HG02943 (cell line): ENCODE measurements around the gene WNT7B.

Experiments
- ATAC-seq: cut with Tn5 transposase; IDR thresholded peaks from one replicate; pipeline ENCODE4 v1.9.1; 2021; ENCODE audit warnings: mild to moderate bottlenecking, low read depth, moderate library complexity; ENCODE audit not compliant: unreplicated experiment

Gene WNT7B

DNA sequence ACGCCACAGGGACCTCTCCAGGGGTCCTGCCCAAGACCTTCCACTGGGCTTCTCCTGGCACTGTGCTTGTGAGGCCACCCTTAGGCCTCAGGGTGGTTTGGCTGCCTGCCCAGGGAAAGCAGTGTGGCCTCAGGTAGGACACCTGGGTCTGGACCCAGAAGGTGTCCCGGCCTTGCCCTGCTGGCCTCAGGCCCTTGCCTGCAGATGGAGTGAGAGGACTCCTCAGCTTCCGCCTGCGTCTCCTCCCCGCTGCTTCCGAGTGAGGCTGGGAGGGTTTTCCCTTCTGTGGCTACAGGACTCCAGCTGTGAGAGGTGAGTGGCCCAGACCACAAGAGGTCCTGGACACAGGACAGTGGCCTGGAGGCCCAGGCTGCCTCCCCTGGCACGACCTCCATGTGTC lies 60.4 kb downstream of the WNT7B start:
- no peak for ATAC-seq

DNA sequence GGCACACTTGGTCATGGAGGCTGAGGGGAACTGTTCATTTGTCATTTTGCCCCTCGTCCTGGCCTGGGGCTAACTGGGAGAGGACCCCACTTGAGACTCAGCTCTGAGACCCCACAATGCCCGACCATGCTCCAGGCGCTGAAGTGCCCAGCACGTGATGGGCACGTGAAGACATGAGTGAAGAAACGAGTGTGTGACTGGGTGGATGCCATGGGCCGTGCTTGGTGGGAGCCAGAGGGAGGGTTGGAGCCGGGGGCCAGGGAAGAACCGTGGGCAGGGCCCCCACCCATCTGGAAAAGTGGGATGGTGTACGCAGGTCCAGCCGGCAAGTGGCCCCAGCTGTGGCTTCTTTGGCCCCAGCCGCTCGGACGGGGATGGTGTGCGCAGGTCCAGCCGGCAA lies 61.1 kb downstream of the WNT7B start:
- no peak for ATAC-seq

DNA sequence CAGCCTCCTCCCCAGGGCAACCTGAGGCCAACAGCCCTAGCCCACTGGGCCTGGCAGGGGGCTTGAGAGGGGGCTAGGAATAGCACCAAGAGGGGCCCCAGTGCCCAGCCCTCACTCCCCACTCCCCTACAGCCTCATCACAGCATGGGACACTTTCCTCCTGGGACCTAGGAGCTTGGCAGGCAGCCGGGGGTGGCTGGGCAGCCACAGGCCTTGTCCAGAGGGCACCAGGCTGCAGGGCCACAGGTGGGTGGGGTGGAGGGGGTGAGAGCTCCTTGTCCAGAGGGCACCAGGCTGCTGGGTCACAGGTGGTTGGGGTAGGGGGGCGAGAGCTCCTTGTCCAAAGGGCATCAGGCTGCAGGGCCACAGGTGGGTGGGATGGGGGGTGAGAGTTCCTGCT lies 61.8 kb downstream of the WNT7B start:
- no peak for ATAC-seq

DNA sequence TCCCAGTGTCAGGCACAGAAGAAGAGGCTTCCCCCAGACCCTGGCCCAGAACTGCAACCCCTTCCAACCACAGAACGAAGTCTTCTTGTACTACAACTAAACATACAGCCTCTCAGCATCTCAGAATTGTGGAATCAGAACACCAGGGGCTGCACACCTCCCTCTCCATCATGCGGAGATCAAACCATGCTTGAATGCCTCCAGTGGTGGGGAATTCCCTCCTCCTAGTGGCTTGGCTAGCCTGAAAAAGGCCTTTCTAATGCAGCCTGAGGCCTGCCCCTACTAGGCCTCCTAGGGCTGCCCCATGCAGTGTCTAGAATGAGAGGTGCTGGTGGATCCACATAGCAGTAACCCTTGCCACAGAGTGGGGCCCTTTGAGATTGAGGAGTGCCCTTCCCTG lies 62.7 kb downstream of the WNT7B start:
- no peak for ATAC-seq

DNA sequence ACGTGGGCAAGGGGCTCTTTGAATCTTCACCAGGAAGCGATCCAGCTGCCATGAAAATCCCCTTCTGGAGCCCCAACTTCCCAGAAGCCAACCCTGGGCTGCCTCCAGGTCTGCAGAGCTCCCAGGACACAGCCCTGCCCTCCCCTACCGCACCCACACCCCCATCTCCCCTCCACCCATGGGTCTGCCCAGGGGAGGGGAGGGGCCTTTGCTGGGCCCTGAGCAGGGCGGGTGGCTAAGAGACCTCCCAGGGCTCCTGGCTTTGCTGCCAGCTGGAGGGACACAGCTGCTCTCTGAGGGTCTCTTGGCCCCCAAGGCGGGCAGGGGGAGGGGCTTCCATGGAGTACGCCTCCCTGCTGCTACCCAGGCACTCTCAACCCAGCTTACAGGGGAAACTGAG lies 64.1 kb downstream of the WNT7B start:
- ATAC-seq = no peak

DNA sequence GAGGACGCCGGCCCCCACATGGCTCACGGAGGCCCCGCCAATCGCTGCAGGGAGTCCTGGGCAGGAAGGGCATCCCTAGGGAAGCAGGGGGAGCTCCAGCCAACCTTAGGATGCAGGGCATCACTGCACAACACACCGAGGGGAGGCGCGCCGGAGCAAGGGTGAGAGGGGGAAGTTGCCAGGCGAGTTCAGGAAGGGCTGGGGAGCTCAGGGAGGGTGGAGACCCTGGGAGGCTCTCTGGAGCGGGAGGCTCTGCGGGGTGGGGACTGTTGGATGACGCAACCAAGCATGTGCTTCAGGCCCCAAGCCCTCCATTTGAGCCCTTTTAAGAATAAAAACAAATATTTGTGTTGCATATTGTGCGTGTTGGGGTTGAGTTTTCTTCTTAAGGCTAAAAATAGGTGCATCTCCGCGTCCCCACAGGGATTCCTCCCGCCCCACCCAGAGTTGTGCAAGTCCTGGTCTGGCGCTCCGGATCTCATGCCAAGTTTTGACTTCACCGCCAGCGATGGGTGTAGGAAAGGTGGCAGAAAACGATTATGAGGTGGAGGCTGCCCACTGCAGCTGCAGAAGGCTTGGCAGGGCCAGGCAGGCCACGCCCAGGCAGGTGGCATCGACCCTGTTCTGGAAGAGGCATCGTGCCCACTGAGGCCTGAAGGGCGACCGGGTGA lies 65.2 kb downstream of the WNT7B start:
- no peak for ATAC-seq

DNA sequence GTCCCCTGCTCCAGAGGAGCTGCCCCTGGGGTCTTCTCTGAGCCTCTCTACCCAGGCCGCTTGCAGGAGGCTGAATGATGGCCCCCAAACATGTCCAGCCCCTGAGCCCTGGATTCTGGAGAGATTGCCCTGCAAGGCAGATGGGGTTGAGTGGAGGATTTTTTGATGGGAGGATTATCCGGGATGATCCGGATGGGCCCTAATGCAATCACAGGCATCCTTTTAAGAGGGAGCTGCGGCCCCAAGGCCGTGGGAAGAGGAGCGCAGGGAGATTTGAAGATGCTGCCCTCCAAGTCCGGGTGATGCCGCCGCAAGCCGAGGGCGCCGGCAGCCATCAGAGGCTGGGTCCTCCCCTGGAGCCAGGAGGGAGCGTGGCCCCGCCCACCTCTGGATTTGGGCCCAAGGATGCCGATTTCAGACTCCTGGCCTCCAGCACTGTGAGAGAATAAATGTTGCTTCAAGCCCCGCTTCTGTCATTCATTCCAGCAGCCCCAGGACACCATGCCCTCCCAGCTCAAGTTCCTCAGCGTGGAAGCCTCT lies 66.0 kb downstream of the WNT7B start:
- ATAC-seq = no peak

DNA sequence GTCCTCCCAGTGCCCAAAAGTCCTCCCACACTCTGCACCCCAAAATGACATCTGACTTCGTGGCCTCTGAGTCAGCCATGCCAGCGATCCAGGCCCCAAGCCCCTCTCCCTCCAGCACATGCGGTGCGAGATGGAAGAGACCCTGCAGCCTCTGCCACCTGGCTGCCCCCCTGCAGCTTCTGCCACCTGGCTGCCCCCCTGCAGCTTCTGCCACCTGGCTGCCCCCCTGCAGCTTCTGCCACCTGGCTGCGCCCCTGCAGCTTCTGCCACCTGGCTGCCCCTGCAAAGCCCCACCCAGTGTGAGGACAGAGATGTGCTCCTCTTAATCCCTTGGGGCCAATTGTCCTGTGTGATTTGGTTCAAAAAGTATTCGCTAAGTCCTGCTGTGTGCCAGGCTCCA lies 68.0 kb downstream of the WNT7B start:
- no peak for ATAC-seq

DNA sequence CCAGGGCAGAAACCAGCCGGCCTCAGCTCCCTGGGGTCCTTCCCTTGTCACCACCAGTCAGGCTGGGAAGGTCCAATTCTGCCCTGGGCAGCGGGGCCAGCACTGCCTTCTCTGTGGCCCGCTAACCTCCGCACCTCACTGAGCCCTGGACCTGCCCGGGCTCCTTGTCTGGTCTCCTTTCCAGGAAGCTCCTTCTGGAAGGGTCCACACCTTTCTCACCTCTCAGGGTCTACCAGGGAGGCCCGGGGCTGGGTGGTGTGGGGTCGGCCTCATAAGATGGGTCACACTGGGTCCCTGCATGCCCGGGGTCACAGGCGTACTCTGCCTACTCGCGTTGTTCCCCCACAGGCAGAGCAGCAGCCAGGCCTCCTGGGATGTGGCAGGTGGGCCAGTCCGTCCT lies 69.0 kb downstream of the WNT7B start:
- ATAC-seq = no peak

DNA sequence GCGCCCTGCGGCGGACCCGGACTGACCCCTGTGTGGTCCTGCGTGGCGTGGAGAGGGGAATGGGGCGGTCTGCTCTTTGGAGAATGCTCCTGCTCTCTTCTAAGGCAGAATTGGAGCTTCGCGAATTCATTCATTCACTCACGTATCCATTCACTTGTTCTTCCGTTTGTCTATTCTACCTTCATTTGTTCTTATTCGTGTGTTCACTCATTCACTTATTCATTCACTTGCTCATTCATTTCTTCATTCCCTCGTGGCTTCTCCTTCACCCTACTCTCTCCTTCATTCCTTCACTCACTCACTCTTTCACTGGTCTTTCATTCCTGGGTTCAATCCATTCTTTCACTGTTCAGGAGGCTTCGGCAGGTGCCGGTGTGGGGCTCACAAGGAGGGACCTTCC lies 69.6 kb downstream of the WNT7B start:
- no peak for ATAC-seq

DNA sequence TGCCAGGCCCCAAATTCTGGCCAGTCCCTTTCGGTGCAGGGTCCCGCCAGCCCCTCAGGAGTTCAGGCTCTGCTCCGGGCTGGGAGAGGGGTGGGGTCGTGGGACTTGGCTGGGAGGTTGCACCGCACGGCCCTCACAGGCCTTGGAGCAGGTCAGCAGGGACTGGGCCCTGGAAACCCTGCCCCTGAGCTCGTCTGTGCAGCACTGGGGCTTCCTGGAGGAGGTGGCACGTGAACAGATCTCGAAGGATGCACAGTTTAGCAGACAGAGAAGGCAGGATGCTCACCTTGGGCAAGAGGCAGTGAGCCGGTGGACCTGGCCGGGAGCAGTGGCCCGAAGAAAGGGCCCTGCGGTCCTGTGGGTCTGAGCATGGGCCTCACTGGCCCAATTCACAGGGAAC lies 70.0 kb downstream of the WNT7B start:
- ATAC-seq = no peak

DNA sequence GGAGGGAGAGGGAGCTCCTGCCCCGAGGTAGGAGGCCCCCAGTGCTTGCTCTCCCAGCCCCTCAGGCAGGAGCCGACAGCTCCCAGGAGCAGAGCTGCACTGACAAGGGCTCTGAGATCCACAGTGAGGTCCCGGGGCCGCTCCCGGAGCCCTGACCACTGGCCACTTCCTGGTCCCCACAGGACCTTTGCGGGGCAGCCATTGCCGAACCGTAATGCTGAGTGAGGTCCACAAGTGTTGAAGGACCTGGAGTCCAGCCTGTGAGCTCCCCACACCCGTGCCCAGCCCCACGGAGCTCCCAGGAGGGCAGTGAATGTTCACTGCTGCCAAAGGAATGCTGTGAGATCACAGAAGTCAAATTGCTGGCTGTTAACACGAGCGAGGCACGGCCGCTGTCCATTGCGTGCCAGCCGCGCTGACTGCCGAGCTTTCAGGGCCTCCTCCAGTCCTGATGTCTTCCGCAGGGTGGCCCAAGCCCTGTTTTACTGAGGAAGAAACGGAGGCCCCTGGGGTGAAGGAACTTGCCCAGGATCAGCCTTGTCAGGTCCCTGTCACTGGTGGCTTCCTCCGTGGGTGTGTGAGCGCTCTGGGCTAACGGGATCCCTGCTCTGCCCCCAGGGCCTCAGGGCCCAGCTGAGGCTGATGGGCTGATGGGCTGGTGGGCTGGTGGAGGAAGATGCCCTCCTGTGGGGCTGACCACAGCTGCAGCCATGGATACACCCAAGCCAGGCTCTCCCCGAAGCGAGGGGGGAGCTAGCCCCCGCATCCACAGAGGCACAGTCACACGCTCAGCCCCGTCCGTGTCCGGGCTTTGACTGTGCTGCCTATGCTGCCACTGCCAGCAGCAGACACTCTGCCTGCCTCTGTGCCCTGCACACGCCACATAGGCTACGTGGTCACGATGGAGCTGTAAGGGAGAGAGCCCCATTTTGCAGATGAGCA lies 70.8 kb downstream of the WNT7B start:
- no peak for ATAC-seq

DNA sequence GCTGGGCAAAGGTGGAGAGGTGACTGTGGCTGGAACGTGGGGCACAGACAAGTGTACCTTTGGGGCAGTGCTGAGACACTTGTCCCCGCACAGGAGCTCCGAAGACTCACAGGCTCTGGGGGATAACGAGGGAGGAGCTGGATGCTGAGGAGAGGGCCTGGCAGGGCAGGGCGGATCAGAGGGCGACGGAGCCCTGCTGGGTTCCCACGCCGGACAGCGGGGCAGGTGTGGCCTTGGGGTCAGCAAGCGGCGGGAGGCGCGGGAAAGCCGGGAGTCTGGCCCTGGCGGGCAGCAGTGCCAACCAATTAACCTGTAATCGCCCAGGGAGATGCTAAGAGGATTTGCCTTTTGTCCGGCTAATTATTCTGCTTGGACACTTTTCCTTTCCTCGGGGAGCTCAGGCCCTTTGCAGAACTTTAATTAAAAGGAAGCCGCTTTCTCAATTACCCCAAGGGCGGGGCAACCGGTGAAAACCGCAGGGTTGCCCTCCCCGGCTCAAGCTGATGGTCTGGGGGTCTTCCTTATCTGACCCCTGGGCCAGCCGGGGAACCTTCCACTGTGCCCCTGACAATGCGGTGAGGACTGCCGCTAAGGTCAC lies 71.5 kb downstream of the WNT7B start:
- ATAC-seq = no peak

DNA sequence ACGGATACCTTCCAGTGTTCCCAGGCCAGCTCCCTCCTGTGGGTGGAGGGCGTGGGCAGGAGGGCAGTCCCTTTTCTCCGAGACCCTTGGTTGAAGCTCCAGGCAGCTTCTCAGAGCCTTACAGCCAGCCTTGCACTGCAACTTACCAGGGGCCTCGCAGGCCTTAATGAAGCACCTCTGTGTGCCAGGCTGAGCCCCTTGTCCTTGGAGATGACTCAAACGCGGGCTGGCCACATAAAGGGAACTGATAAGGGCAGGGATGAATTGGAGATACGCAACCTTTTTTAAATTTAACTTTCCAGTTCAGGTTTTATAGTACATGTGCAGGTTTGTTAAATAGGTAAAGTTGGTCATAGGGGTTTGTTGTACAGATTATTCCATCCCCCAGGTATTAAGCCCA lies 72.7 kb downstream of the WNT7B start:
- no peak for ATAC-seq

DNA sequence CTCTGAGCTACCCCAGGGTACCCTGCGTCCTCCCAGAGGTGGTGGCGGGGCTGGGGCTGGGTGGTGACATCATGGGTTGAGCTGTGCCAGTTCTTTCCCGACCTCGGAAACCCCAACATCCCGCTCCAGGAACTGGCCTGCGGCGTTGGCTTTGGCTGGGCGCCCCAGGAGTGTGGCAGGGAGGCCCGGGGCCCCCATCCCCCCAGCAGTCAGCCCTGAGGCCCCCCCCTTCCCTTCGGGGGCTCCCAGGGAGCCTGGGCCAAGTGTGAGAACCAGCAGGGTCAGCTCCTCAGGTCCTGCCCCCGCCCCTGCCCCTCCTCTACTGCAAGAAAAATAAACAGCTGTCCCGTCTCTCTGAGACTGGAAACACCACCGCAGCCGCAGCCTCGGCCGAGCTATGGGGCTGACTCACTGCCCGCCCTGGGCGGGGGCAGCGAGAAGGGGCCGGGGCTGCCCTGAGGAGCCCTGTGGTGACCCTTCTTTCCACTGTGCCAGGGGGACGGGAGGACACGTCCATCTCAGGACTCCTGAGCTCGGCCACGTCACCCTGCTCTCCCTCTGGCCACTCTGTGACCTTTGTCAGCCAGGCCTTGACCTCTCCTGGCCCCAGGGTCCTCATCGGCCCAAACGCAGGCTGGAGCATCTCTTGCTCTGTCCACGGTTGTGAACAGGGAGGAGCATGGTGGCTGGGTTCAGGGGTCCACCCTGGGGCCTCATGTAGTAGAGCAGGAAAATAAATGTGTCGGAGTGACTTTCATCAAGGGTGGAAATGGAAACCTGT lies 73.4 kb downstream of the WNT7B start:
- ATAC-seq = no peak

DNA sequence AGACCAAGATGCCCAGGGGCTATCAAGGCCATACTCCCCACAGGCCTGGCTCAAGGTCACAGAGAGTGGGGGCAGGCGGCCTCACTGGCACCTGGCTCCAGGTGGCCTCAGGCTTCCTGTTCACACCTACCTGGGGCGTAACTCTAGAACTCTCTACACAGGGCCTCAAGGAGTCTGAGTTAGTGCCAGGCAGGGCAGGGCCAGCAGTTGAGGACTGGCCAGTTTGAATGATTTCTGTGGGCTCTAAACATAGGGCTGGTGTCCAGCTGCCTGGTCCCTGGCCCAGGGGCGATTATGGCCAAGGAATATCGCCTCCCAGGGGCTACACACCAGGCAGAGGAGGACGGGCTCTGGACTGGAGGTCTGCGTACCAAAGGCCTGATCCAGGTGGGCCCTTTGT lies 79.2 kb downstream of the WNT7B start:
- ATAC-seq = no peak

DNA sequence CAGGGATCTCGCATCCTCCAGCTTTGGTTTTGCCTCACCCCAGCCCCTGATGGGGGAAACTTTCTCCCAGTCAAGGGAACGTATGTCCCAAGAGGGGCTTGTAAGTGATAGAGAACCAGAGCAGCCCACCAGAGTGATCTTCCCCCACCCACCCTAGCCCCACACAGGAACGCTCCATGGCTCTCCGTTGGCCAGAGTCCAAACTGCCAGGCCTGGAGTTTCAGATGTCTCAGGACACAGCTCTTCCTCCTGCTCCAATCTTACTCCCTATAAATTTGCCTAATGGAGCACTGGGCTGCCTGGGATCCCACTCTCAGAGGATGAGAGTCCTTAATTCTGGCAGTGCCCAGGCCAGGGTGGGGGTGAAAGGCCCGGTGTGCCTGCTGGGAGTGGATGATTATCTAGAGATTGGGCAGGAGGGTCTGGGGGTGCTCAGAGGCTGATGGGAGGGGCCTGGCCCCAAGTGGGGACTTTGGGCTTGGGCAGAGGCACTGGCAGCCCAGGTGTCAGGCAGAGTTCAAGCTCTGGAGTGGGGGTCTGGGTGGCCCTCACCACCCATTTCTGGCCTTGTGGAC lies 79.9 kb downstream of the WNT7B start:
- ATAC-seq = no peak

DNA sequence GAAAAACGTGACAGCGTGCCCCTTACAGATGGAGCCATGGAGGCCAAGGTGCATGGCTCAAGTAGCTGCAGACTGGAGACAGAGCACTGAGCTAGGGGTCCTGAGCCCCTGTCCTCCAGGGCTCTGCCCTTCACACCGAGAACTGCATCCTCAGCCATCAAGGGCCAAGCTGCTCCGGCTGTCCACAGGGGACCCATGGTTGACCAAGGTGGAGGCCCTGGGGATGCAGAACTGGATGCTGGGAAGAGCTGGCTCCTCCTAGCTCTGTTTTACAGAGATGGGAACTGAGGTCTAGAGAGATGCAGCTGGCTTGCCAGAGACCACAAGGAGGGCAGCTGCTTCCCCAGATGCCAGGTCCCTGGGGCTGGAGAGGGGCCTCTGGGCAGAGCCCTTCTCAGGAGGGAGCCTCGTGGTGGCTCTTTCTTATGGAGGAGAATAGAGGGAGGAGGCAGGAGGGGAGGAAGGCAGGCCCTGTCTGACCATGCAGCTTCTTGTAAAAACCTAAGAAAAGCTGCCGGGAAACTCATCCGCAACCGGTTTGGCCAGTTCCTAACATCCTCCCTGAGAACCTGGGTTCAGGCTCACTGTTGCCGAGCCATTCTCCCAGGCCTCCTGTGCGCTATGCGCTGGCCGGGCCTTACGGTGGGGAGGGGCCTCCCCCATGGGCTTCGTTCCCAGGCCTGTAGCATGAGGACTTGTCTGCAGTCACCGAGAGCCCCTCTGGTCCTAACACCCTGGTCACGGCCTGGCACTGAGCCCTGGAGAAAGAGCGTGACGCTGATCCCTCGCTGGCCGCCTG lies 80.6 kb downstream of the WNT7B start:
- no peak for ATAC-seq

DNA sequence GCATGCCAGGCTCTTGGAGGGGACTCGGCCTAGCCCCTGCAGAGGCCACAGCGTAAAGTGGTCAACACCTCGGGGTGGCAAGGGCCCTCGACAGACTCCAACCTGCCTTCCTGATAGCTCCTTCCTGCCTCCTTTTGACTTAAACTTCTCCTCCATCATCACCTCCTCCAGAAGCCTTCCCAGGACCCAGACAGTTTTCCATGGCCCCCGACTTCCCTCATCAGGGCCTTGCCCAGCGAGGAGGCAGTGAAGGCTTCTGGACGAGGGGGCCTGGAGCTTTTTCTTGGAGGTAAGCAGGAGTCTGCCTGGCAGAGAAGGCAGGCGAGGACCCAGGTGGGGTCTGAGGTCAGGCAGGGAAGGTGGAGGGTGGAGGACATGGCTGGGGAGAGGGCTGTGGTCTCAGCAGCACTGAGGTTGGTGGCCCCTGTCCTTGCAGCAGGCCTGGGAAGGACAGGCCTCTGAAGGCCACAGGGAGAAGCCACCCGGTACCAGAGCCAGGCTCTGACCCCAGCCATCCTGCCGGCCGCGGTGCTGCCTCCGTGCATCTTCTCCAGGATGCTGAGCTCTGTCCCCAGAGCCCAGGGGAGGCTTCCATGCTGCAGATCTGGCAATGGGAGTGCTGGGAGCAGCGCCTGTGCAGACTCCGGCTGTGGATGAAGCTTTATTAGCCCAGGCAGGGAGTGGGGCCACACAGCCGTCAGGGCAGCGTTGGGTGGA lies 81.4 kb downstream of the WNT7B start:
- no peak for ATAC-seq
